SU-DHL-6 (cell line): ENCODE results near the gene ZNF672.

Experiments
- H2AFZ ChIP-seq: fragments of 200-600 bp; sonication (generic); 2 replicates; pipeline ENCODE4 v1.6.1; 2014; ENCODE audit warnings: low read depth, mild to moderate bottlenecking, moderate library complexity, mixed read lengths, antibody characterized with exemption, low read length; ENCODE audit not compliant: severe bottlenecking
- H3F3A ChIP-seq: fragments of 200-600 bp; shearing (Covaris generic); 2 replicates; pipeline ENCODE4 v1.6.0; 2016; ENCODE audit warnings: antibody characterized with exemption, mild to moderate bottlenecking; ENCODE audit not compliant: insufficient read depth
- H3K27ac ChIP-seq: fragments of 200-600 bp; sonication (generic); 2 replicates; pipeline ENCODE4 v1.5.1; 2016; ENCODE audit warnings: low read depth, mild to moderate bottlenecking, low read length, moderate library complexity, mixed read lengths
- H3K27me3 ChIP-seq: fragments of 200-600 bp; sonication (generic), shearing (Covaris generic); 2 replicates; pipeline ENCODE4 v1.6.0; 2014; ENCODE audit warnings: mild to moderate bottlenecking, low read length
- H3K36me3 ChIP-seq: fragments of 200-600 bp; sonication (generic); 2 replicates; pipeline ENCODE4 v1.6.1; 2014; ENCODE audit warnings: mild to moderate bottlenecking, low read length, mixed read lengths
- H3K4me2 ChIP-seq: fragments of 300-600, 200-600 bp; shearing (Covaris generic), sonication (generic); 2 replicates; pipeline ENCODE4 v1.6.0; 2014; ENCODE audit warnings: low read length, low read depth, mild to moderate bottlenecking; ENCODE audit not compliant: poor library complexity, severe bottlenecking
- H3K4me3 ChIP-seq: fragments of 200-600 bp; sonication (generic); 2 replicates; pipeline ENCODE4 v1.5.1; 2014; ENCODE audit warnings: antibody characterized with exemption, low read length, mild to moderate bottlenecking, mixed read lengths; ENCODE audit not compliant: insufficient read depth, poor library complexity, severe bottlenecking
- H3K79me2 ChIP-seq: fragments of 200-600 bp; sonication (generic); 2 replicates; pipeline ENCODE4 v1.6.1; 2014; ENCODE audit warnings: mild to moderate bottlenecking, low read length, moderate library complexity; ENCODE audit not compliant: insufficient read depth
- H3K9ac ChIP-seq: fragments of 200-600 bp; sonication (generic); 2 replicates; pipeline ENCODE4 v1.7.0; 2014; ENCODE audit warnings: mild to moderate bottlenecking, low read length
- H3K9me2 ChIP-seq: fragments of 200-600 bp; sonication (generic); replicated peaks from 2 replicates; pipeline ENCODE4 v1.6.1; 2014; ENCODE audit warnings: low read length; ENCODE audit not compliant: insufficient read depth
- H3K9me3 ChIP-seq: fragments of 200-600 bp; sonication (generic); 2 replicates; pipeline ENCODE4 v1.6.1; 2014; ENCODE audit warnings: low read length, mixed read lengths; ENCODE audit not compliant: insufficient read depth
- H4K20me1 ChIP-seq: fragments of 200-600 bp; sonication (generic); 2 replicates; pipeline ENCODE4 v1.6.1; 2014; ENCODE audit warnings: low read depth, mild to moderate bottlenecking, antibody characterized with exemption, low read length, moderate library complexity, mixed read lengths
- CTCF ChIP-seq: fragments of 200-600 bp; sonication (generic); IDR thresholded peaks from one replicate; pipeline ENCODE4 v1.5.1; 2017; ENCODE audit warnings: antibody characterized with exemption, mild to moderate bottlenecking, low read length, moderate library complexity; ENCODE audit not compliant: insufficient read depth, poor library complexity, severe bottlenecking
- EZH2phosphoT487 ChIP-seq: fragments of 200-600 bp; sonication (generic), shearing (Covaris generic); conservative IDR thresholded peaks from 2 replicates; pipeline ENCODE4 v1.6.1; 2018; ENCODE audit warnings: mild to moderate bottlenecking, antibody characterized with exemption, low read length, moderate library complexity, mixed read lengths

Gene ZNF672

GRCh38 chr1:248894837-248895236, 56.8 kb downstream of the ZNF672 start:
- H3K27me3 ChIP-seq, result no peaks in the 10 kb centered on the region
- TF ChIP-seq EZH2phosphoT487, result no peak
- no peak for TF ChIP-seq CTCF

GRCh38 chr1:248897412-248898337, 59.7 kb downstream of the ZNF672 start:
- Histone ChIP-seq H3K36me3 (no peaks in the 10 kb centered on the region), H3F3A (no peaks in the 10 kb centered on the region), H3K27me3 (no peaks in the 10 kb centered on the region), H3K27ac (no peak overlapping the region), H3K9ac (no peak overlapping the region), H3K9me2 (no peaks in the 10 kb centered on the region), H2AFZ (no peak overlapping the region), H3K9me3 (no peaks in the 10 kb centered on the region), H3K4me3 (no peak overlapping the region), H4K20me1 (no peaks in the 10 kb centered on the region), H3K79me2 (no peaks in the 10 kb centered on the region), H3K4me2 (no peak overlapping the region)
- TF ChIP-seq CTCF, result no peak
- no peak for TF ChIP-seq EZH2phosphoT487

More at GRCh38 chr1:248894837-248895236, 56.8 kb downstream of the ZNF672 start:
- Histone ChIP-seq H2AFZ (no peak overlapping the region), H3K79me2 (no peaks in the 10 kb centered on the region), H4K20me1 (no peaks in the 10 kb centered on the region), H3F3A (no peaks in the 10 kb centered on the region), H3K9ac (no peak overlapping the region), H3K36me3 (no peaks in the 10 kb centered on the region), H3K4me2 (no peak overlapping the region), H3K4me3 (no peak overlapping the region), H3K9me3 (no peaks in the 10 kb centered on the region), H3K9me2 (no peaks in the 10 kb centered on the region), H3K27ac (no peak overlapping the region)
